NK-92 treated with Interleukin-12 subunit alpha and Interleukin-12 subunit beta, amount 100 ng/mL, for 24 hours (cell line): ENCODE measurements around the gene DYNC2H1.

Source experiments
- DNase-seq: peaks from one replicate; lab custom pipeline; 2025; lab: John Stamatoyannopoulos, UW

DYNC2H1 gene

GRCh38 chr11:103274025-103274424, 164.8 kb downstream of the DYNC2H1 start:
- no peak for DNase-seq

GRCh38 chr11:103279821-103280220, 170.6 kb downstream of the DYNC2H1 start:
- DNase-seq = no peak

- DNase-seq = no peak
Measured at GRCh38 chr11:103281301-103281700, 172.1 kb downstream of the DYNC2H1 start.

GRCh38 chr11:103284260-103284659, 175.0 kb downstream of the DYNC2H1 start:
- no peak for DNase-seq

- DNase-seq = no peak
Measured at GRCh38 chr11:103294516-103294915, 185.3 kb downstream of the DYNC2H1 start.

- DNase-seq = no peak
Measured at GRCh38 chr11:103295704-103296103, 186.5 kb downstream of the DYNC2H1 start.

GRCh38 chr11:103297900-103298299, 188.7 kb downstream of the DYNC2H1 start:
- DNase-seq = no peak

- DNase-seq = no peak
Measured at GRCh38 chr11:103315248-103315647, 206.0 kb downstream of the DYNC2H1 start.

- DNase-seq = no peak
Measured at GRCh38 chr11:103317118-103317517, 207.9 kb downstream of the DYNC2H1 start.

- DNase-seq = no peak
Measured at GRCh38 chr11:103322821-103323220, 213.6 kb downstream of the DYNC2H1 start.

- DNase-seq = no peak
Measured at GRCh38 chr11:103325686-103326069, 216.5 kb downstream of the DYNC2H1 start.

- DNase-seq = no peak
Measured at GRCh38 chr11:103326070-103326794, 217.0 kb downstream of the DYNC2H1 start.

GRCh38 chr11:103327721-103328120, 218.5 kb downstream of the DYNC2H1 start:
- no peak for DNase-seq

- no peak for DNase-seq
Measured at GRCh38 chr11:103332409-103332808, 223.2 kb downstream of the DYNC2H1 start.

GRCh38 chr11:103338621-103339484, 229.6 kb downstream of the DYNC2H1 start:
- DNase-seq = no peak

- no peak for DNase-seq
Measured at GRCh38 chr11:103339485-103339857, 230.2 kb downstream of the DYNC2H1 start.

GRCh38 chr11:103340956-103341355, 231.7 kb downstream of the DYNC2H1 start:
- DNase-seq = no peak

- DNase-seq = no peak
Measured at GRCh38 chr11:103344886-103345285, 235.7 kb downstream of the DYNC2H1 start.

- no peak for DNase-seq
Measured at GRCh38 chr11:103349595-103349994, 240.4 kb downstream of the DYNC2H1 start.

GRCh38 chr11:103354656-103355055, 245.4 kb downstream of the DYNC2H1 start:
- DNase-seq = no peak

- DNase-seq = no peak
Measured at GRCh38 chr11:103358251-103358650, 249.0 kb downstream of the DYNC2H1 start.

GRCh38 chr11:103359216-103359615, 250.0 kb downstream of the DYNC2H1 start:
- DNase-seq = no peak

GRCh38 chr11:103364687-103365086, 255.5 kb downstream of the DYNC2H1 start:
- DNase-seq = no peak
